Heart left ventricle (tissue), 13 donors: ENCODE results near the gene SIM2.

Source experiments
- CTCF ChIP-seq, 12 donors: fragments of 200-600 bp; sonication (generic) in 4 of 12; IDR thresholded peaks; one replicate each; pipeline versions ENCODE4 v1.5.0 to v1.8.0; 2018 to 2022; ENCODE audit warnings: antibody characterized with exemption in 12 of 12, mild to moderate bottlenecking in 5 of 12
- POLR2A ChIP-seq, 2 donors: fragments of 450-650 bp; IDR thresholded peaks; one replicate each; pipeline ENCODE4 v1.6.1; 2017; ENCODE audit warnings: antibody characterized with exemption in 2 of 2, mild to moderate bottlenecking in 2 of 2, moderate library complexity in 2 of 2
- donor health status: ischemic (EF 13 %, LVEDD 7.1; RV severe dilation, severe dysfunction).
- donor health status: DM: no; HTN: yes; CAD: no.
- donor health status: DM: no; HTN: no; CAD: no.
- donor health status: ischemic (EF 25% LVEDD 6.9; RV normal size, moderate dysfunction).
- donor health status: ischemic (EF 25% LVEDD 5.7; RV mildly dilated, moderate dysfunction).
- donor health status: ischemic (EF 35%, LVEDD 5.7; RV mildly dilated, moderate dysfunction).
- donor health status: nonischemic (EF 11% LVEDD 7.7; RV severe dilation, severe dysfunction).
- donor health status: DM: yes; HTN: yes; CAD: no.
- donor health status: PGD.
- donor health status: ischemic (EF 29% LVEDD 5.4; RV normal size, mild dysfunction).
- donor health status: nonischemic (EF 23%, LVEDD 6.1; RV moderate dilation, normal function).

DNA sequence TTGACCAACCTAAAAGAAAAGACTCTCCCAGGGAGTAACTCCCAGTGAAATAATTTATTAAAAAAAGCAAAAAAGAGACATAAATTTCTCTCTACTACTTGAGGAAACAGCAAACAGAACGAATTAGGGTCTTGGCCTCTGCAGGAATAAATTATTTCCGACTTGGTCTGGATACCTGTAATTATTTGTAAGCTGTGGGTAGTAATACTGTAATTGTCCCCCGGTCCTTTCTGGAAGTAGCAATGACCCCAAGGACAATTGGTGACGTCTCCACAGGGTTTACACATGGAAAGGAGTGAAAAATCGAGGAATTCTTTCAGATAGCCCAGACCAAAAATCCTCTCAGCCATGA is 3.7 kb upstream of the SIM2 start:
- TF ChIP-seq CTCF (IDR thresholded peaks at IDR 0.05) (no peak), POLR2A (IDR thresholded peaks at IDR 0.05) (no peak)
